ENCODE data around the gene PLEKHA7. TPM values are rescaled to one million over a fixed set of nuclear protein-coding genes. Genes with fewer than 3 reads are reported as not detected.

PLEKHA7 gene
- total RNA-seq, 1 experiment from 2014 or later: 13.0 TPM

- CTCF ChIA-PET: interaction anchor here (0.6 to 1.6 kb wide), 3 partner anchors 31 to 166 kb away, joined by 4 to 5 read pairs (median 4); no protein-coding TSS in a partner anchor
- TF ChIP-seq FOXK1 (CRISPR knock-in tag; IDR thresholded peaks at IDR 0.05) (0 out of 2 replicates have a peak, but pooled peaks have one; percentile 39), ZNF425 (CRISPR knock-in tag; conservative IDR thresholded peaks at IDR 0.05) (no peak), USF1 (CRISPR knock-in tag; IDR thresholded peaks at IDR 0.05) (no peak), AFF4 (CRISPR knock-in tag; IDR thresholded peaks at IDR 0.05; ENCODE audit: borderline replicate concordance) (no peak), TEAD1 (CRISPR knock-in tag; IDR thresholded peaks at IDR 0.05) (peak; percentile 52; the same call in 1 of the 2 replicates), MAX (CRISPR knock-in tag; IDR thresholded peaks at IDR 0.05) (peak; percentile 47; the same call in 1 of the 2 replicates), NFE2L1 (CRISPR knock-in tag; IDR thresholded peaks at IDR 0.05) (no peak), CREB1 (CRISPR knock-in tag; IDR thresholded peaks at IDR 0.05) (no peak), ZSCAN18 (CRISPR knock-in tag; IDR thresholded peaks at IDR 0.05) (no peak), GTF2I (CRISPR knock-in tag; conservative IDR thresholded peaks at IDR 0.05) (no peak), EMX1 (CRISPR knock-in tag; IDR thresholded peaks at IDR 0.05) (no peak), ETV6 (CRISPR knock-in tag; IDR thresholded peaks at IDR 0.05) (0 out of 2 replicates have a peak, but pooled peaks have one; percentile 45), ZNF423 (CRISPR knock-in tag; IDR thresholded peaks at IDR 0.05) (no peak), CREM (CRISPR knock-in tag; IDR thresholded peaks at IDR 0.05) (no peak), USF2 (CRISPR knock-in tag; IDR thresholded peaks at IDR 0.05) (no peak), E2F5 (CRISPR knock-in tag; IDR thresholded peaks at IDR 0.05) (no peak), FOXP4 (CRISPR knock-in tag; IDR thresholded peaks at IDR 0.05) (0 out of 2 replicates have a peak, but pooled peaks have one; percentile 18)
- DNase-seq (ENCODE audit: low spot score) (peak; percentile 64), ATAC-seq (peak; percentile 76)
- Mint-ChIP-seq H3K27ac (no peak overlapping the region), H3K36me3 (no peaks in the 10 kb centered on the region), H3K4me1 (peaks cover 60% of the 10 kb centered on the region), H3K9me3 (peaks cover 3% of the 10 kb centered on the region; the same call in 1 of the 2 replicates), H3K27me3 (ENCODE audit: low read depth) (peaks cover 65% of the 10 kb centered on the region), H3K4me3 (peak overlapping the region; percentile 50)
- POLR2A ChIA-PET: no interaction called here
Measured at GRCh38 chr11:16897470-16898061, 116.6 kb downstream of the PLEKHA7 start.

Data from WTC11 (cell line).